ENCODE measurements around the gene SUV39H2.
"Not testable (repeated sequence)": the region's sequence is repeated elsewhere in the genome, so short reads cannot be mapped to it uniquely, and the experiment has no call there.

The SUV39H2 gene, protein sequence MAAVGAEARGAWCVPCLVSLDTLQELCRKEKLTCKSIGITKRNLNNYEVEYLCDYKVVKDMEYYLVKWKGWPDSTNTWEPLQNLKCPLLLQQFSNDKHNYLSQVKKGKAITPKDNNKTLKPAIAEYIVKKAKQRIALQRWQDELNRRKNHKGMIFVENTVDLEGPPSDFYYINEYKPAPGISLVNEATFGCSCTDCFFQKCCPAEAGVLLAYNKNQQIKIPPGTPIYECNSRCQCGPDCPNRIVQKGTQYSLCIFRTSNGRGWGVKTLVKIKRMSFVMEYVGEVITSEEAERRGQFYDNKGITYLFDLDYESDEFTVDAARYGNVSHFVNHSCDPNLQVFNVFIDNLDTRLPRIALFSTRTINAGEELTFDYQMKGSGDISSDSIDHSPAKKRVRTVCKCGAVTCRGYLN

DNA sequence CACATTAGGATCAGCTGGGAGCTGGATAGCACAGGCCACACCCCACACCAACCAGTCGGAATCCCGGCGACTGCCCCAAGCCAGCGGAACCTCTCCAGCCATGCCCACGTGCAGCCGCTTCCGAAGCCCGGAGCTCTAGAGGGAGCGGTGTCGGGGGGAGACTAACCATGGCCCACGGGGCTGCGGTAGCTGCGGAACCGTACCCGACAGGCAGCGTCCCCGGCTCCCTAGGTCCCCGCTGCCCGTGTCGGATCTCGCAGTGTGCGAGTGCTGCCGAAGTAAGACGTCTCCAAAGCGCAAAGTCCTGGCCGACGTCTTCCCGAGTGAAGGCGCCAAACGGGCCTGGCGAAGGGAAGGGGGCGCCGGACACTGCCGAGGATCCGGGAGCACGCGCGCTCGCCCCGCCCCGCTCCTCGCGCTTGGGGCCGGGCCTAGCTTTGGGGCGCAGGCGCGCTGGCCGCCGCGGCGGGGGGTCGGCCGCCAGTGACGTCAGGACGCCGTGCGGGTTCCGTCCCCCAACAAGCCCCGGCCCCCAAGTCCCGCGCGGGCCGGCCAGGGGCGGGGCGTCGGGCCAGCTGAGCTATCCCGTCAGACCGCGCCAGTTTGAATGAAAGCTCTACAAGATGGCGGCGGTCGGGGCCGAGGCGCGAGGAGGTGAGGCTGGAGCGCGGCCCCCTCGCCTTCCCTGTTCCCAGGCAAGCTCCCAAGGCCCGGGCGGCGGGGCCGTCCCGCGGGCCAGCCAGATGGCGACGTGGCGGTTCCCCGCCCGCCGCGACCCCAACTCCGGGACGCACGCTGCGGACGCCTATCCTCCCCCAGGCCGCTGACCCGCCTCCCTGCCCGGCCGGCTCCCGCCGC lies at the start of gene SUV39H2:
TSS of gene SUV39H2 (plus strand) at position 601 of the 858 bp plus-strand sequence. CDS start at position 624, 23 bp downstream.
- DNase-seq, result peak; percentile 76

DNA sequence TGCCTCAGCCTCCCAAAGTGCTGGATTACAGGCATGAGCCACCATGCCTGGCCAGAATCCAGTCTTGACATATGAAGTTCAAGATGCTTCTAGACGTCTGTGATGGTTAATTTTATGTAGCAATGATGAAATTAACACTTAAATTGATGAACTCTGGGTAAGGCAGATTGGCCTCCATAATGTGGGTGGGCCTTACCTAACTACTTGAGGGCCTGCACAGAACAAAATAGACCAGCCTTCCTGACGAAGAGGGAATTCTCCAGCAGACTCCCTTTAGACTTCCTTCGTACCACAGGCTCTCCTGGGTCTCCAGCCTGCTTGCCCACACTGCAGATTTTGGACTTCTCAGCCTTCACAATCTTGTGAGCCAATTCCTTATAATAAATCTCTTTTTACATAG lies 45.6 kb upstream of the SUV39H2 start:
- no peak for DNase-seq

DNA sequence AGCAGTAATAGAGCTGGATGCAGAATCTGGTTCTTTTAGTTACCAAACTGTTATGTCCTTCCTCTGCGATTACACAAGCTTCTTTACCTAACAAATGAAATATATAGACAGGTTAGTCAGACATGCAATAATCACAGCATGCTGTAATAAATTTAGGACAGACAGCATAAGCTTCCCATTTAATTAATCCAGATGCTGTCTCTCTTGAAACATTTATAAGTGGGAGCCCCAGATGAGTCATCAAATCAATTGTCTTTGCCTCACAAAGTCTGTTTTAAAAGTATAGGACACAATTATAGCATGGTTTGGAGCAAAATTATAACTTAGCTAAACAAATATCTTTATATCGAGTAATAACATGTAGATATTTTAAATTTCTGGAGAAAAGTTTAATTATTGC lies 42.5 kb upstream of the SUV39H2 start:
- no peak for DNase-seq

DNA sequence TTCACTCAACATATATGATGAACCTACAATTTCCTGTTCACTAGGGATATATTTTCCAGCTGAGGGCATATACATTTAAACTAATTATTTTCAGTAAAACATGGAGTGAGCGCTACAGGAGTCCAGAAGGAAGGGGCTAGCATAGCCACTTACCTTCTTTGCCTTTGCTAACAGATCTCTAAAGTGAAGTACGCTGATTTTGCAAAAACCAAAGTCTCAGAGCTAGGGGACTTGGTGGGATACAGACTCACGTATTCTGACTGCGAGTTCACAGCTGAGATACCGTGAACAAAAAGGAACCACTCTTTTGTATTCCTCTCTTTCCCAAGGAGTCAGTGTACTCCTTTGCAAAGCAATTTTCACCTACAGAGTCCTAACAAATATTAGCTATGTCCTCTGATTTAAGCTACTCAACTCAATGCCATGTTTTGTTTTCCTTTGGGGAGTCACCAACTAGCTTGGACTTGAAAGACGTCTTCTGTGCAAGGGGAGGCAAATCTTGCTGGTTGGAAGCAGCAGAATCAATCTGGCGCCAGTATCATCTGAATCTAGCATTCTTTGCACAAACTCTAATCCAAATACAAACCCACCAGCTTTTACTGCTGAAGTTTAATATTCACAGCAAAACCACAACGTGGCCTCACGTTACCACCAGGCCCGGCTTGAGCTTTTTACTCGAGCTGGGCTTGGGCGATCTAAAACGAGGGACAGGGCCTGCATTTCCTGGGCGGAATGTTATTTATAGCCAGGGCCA lies 41.5 kb upstream of the SUV39H2 start:
- DNase-seq, result peak; percentile 47

DNA sequence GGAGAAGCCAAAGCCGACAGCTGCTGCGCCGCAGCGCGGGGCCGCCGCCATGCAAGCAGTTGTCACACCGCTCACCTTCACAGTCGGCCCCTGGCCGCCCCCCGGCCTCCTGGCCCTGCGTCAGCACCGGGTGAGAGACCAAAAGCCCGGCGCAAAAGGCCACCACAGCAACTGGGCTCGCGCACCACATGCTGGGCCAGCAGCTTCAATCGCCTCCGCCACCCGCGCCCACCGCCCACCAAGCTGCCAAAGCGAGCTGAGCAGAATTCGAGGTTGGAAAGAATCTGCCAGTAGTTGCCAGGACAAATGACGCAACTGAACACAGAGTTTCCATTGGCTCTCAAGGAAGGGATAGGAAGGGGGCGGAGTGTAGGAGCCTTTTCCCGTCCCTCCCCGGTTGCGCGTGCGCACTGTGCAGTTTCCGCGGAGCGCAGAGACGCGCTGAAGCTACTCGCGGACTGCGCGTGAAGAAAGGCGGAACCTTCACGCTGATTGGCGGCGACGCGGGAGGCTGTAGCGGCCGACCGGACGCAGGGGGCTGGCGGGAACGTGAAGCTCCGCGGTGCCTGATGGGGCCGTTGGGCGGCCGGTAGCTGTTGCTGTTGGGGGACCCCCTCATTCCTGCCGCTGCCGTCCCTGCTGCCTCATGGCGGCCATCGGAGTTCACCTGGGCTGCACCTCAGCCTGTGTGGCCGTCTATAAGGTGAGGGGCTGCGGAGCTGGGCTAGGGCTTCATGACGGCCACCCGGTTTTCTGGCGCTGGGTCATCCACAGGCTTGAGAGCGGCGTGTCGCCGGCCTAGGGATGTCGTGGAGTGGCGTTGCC lies 40.7 kb upstream of the SUV39H2 start, which contains the start of the genes CDNF, HSPA14 and MSANTD7:
TSS of gene CDNF (minus strand) at position 281 of the 825 bp plus-strand sequence. CDS start at position 190, 91 bp downstream.
TSS of gene HSPA14 (plus strand) at position 550 of the 825 bp plus-strand sequence. CDS start at position 647, 97 bp downstream.
TSS of gene MSANTD7 (plus strand) at position 550 of the 825 bp plus-strand sequence. CDS start 3,979 bp downstream, outside the sequence.
- DNase-seq, result peak; percentile 93

DNA sequence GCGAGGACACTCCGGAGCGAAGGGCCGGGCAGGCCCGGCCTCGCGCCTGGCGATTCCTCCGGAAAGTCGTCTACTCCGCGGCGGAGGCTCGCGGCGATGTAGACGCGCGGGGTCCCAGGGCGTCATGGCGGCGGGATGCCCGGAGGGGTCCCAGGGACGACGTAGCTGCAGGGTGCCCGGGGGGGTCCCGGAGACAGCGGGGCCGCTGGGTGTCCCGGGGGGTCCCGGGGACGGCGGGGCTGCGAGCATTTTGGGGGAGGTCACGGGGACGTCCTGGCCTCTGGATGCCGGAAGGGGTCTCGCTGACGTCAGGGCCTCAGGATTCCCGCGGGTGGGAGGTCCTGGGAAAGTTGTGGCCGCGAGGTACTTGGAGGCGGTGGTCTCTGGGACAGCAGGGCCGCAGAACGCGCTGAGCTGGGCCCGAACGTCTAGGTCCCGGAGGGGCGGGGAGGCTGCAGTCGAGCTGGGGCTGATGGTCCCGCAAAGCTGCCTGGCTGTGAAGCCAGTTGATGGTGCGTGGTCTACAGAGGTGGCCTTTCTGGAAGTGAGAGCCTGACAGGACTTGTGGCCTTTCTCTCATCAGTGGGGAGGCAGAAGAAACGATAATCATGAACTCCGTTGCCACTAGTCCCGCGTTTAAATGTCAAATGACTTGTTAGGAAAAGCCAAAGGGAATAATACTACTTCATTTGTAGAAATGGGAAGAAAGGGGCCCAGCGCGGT lies 39.9 kb upstream of the SUV39H2 start:
- no peak for DNase-seq

DNA sequence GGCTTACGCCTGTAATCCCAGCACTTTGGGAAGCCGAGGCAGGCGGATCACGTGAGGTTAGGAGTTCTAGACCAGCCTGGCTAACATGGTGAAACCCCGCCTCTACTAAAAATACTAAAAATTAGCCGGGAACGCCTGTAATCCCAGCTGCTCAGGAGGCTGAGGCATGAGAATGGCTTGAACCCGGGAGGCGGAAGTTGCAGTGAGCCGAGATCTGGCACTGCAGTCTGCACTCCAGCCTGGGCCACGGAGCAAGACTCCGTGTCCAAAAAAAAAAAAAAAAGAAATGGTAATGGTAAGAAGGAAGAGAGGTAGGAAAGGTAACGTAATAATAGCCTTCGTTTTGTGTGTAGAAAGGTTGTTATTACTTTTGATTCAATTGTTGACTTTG lies 39.4 kb upstream of the SUV39H2 start:
- DNase-seq, result no peak

DNA sequence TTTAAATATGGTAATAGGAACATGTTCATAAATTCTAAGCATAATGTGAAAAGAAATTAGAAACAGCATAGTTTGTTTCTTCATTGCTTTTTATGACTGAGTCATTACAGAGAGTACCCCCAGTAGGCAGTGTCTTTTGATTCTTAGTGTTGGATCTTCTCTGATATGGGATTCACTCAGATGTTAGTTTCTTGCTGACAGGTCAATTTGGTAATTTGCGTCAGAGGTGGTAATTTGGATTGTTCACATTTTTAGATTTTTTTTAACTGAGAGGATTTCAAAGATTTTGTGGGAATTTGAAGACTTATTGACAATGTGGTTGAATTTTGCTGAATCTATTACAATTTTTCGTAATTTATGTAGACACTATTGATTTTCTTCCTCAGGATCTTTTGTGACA lies 38.5 kb upstream of the SUV39H2 start:
- no peak for DNase-seq

DNA sequence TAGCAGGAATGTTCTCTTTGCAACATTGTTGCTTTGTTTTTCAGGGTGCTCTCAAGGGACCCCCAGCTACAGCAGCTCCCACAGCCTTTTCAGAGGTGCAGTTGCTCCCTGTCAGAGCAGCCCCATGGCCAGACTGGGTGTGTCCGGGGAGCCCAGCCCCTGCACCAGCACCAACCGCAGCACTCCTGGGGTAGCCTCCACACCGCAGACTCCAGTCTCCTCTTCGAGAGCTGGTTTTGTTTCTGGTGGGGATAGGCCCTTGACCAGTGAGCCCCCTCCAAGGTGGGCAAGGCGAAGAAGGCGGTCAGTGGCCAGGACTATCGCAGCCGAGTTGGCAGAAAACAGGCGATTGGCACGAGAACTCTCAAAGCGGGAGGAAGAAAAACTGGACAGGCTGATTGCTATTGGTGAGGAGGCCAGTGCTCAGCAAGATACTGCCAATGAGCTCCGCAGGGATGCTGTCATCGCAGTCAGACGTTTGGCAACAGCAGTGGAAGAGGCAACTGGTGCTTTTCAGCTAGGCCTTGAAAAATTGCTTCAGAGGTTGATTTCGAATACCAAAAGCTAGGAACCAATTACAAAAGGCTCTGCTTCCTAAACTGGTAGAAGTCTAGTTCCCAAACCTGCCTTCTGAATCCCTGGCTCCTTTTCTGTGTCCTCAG lies 35.2 kb upstream of the SUV39H2 start:
- no peak for DNase-seq

DNA sequence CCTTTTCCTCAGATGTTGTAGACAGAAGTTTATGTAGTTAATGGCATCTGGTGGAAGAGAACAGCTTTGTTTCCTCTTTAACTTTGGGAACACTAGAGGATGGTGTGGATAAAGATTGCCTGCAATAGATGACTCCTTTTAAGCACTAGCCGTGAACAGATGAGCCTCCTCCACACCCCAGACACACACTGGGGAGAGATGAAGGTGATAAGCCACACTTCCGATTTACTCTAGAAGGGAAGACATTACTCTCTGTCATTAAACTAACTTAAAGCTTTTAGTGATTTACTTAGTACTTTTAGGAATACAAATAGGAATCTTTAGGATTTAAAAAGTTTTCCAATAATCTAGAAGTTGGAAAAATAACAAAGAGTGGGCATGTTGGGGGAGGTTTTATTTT lies 33.7 kb upstream of the SUV39H2 start:
- no peak for DNase-seq

DNA sequence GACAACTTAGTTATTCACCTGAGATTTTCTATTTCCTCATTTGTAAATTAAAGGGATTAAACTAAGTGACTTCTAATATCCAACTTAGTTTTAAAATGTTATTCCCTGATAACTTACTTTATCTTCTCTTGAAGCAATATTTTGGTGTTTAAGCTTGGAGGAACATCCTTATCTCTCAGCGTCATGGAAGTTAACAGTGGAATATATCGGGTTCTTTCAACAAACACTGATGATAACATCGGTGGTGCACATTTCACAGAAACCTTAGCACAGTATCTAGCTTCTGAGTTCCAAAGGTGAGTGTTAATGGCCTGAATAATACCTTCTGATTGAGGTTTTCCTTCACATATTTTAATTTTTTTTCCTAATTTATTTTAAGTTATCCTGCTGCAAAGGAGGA lies 26.4 kb upstream of the SUV39H2 start:
- DNase-seq, result no peak

DNA sequence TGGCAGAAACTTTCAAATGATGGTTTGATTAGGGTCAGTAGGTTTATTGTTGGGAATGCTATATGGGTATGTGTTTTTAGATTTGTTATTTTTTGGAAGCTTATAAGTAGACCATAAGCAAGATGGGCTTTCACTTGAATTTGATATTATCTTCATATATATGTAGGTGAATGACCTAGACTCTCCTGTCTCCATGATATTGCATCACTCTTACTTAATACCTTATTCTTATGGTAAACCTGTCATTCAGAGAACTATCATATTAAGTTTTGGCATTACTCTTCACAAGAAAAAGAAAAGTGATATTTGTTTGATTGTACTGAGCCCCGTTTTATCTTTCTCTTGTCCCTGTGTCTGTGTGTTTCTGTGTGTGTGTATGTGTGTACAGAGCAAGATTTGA lies 23.2 kb upstream of the SUV39H2 start:
- no peak for DNase-seq

DNA sequence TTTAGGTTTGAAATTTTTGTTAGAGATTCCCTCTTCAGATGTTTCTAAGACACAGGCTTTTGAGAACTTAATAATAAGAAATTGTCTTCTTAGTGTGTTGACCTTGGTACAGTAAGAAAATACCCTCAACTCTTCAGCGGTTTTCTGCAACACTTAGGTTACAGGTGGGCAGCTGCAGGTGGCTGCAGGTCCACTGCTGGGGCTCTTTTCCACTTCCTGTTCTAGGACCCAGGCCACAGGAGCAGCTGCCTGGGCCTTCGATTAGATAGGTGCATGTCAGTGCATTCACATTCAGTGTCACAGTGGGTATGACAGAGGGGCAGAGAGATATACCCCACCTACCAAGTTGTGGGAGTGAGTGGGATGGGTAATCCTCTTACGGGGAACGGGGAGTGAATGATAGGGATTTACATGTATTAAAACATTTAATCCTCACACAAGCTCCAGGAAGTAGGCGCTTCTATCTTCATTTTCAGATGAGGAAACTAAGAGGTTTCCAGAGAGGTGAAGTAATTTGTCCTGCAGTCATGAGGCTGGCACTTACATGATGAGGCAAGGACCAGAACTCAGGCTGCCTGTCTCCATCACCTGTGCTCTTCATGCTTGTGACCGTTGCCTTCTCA lies 20.2 kb upstream of the SUV39H2 start:
- no peak for DNase-seq

DNA sequence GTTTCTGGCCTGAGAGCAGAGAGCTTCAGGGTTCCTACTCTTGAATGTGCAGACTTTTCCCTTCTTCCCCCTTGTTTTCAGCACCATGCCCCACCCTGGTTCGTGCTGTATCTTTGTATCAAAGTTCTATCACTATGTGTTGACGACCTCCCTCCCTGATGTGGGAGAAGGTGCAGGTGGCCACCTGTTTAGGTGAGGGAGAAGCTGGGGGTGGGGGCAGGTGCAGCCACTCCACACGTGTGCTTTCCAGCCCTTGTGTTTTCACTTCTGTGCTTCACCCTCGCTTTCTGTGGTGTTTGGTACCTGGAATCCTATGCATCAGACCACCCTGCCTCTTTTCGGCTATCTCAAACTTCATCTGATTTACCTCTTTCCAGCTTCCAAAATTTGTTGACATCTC lies 19.6 kb upstream of the SUV39H2 start:
- DNase-seq, result no peak

DNA sequence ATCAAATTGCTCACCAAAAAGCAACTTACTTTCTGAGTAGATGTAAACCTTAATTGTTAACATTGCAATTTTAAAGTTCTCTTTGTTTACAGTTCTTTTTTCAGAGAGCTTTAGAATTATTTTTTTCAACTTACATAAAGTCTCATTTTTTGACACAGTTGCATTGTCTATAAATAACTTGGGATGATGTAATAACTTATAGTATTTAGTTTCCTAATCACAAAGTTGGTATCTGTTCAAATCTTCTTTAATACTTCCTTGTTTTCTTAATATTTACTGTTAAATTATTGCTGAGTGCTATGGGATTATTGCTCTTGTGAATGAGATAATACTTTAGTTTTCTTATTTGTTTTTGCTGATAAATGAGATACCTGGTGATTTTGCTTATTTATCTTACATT lies 18.9 kb upstream of the SUV39H2 start:
- DNase-seq, result no peak

DNA sequence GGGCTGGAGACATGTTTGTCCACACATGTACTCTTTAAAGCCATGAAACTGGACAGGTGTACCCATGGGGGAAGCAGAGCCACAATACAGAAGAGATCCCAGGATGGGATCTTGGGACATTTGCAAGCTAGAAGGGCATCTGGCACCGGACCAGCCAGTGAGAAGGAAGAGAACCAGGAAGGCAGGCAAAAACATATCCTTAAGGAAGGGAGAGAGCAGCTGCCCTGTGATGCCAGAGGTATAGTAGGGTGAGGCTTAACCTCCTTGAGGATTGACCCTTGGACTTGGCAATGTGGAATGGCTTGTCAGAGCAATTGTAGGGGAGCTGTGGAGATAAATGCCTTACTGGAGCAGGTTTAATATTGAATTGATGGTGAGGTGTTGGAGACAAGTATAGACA lies 17.9 kb upstream of the SUV39H2 start:
- DNase-seq, result no peak

DNA sequence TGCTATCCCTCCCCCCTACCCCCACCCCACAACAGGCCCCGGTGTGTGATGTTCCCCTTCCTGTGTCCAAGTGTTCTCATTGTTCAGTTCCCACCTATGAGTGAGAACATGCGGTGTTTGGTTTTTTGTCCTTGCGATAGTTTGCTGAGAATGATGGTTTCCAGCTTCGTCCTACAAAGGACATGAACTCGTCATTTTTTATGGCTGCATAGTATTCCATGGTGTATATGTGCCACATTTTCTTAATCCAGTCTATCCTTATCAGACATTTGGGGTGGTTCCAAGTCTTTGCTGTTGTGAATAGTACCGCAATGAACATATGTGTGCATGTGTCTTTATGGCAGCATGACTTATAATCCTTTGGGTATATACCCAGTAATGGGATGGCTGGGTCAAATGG lies 14.2 kb upstream of the SUV39H2 start:
- not testable (repeated sequence) for DNase-seq

DNA sequence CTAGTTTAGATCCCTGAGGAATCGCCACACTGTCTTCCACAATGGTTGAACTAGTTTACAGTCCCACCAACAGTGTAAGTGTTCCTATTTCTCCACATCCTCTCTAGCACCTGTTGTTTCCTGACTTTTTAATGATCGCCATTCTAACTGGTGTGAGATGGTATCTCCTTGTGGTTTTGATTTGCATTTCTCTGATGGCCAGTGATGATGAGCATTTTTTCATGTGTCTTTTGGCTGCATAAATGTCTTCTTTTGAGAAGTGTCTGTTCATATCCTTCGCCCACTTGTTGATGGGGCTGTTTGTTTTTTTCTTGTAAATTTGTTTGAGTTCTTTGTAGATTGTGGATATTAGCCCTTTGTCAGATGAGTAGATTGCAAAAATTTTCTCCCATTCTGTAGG lies 13.8 kb upstream of the SUV39H2 start:
- DNase-seq, result not testable (repeated sequence)

DNA sequence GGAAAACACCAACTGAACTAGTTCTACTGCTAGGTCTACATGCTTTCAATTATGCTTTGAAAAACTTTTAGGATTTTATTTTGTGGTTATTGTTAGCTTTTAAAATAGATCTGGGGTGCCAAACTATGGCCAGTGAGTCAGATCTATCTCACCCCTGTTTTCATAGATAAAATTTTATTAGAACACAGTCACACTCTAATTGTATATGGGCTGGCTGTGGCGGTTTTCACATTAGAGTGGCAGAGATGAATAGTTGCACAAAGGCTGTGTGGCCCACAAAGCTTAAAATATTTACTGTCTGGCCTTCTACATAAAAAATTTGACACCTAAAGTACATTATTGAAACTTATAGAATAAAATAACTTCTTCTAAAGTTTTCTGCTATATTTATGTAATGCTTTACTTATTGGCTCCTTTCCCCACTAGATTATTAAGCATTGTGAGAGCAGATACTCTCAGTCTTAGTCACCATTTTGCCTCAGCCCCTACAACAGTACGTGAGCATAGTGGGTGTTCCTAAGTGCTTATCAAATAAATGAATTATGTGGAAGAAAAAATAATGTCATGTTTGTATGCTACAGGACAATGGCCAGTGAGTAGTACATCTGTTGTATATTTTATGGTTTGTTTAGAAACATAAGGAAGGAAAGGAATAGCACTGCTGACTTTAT lies 5.4 kb upstream of the SUV39H2 start:
- DNase-seq, result no peak

DNA sequence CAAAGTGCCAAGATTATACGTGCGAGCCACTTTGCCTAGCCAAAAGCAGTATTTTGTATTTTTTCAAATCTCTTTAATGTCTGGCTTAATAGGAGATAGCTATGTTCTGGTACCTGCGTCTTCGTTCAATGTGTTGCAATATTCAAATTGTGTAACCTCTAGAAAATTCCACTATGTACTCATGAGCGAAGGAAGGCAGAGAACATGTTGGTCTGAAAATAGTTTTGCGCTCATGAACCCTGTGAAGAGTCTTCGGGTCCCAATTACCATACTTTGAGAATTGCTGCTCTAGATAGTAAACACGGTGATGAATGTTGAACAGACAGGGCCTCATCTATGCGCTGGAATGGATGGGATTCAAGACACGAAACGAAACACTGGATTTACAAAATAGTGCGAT lies 2.7 kb upstream of the SUV39H2 start:
- DNase-seq, result no peak
